ENCODE results near the gene MTUS2. TPM values are rescaled to one million over a fixed set of nuclear protein-coding genes. Genes with fewer than 3 reads are reported as not detected.

Gene MTUS2
- total RNA-seq, 4 donors from 2014 or later, result 0.16 to 0.75 (median 0.24) TPM

GRCh38 chr13:29255567-29255966 is 435.4 kb downstream of the MTUS2 start:
- H3K4me3 ChIP-seq, result no peak overlapping the region
- TF ChIP-seq POLR2AphosphoS5 (IDR thresholded peaks at IDR 0.05) (no peak), EP300 (IDR thresholded peaks at IDR 0.05; ENCODE audit: low read depth) (no peak), CTCF (IDR thresholded peaks at IDR 0.05) (no peak), POLR2A (IDR thresholded peaks at IDR 0.05) (no peak)
- no peaks in the 10 kb centered on the region for H3K27me3 ChIP-seq
- intact Hi-C loops (cut with DNase I; ENCODE audit: low total_unique reads), result no loop called here
- WGBS, 2 donors (ENCODE audit: low coverage in 1 of 2), result 58 to 79% methylated on average over 2 of the region's 2 CpGs
- H3K4me1 ChIP-seq, result no peaks in the 10 kb centered on the region
- H3K36me3 ChIP-seq, result no peaks in the 10 kb centered on the region
- no peak for DNase-seq
- in situ Hi-C loops (cut with MboI; ENCODE audit: low pct_ligation_motif_present in 1 of 4, low pct_unique_long_range_greater_than_20kb in 1 of 4, low sequenced_read_pairs in 3 of 4), result loop anchor here in 1 of 4 donors (25.0 kb wide), 1 partner anchor 443 kb away; the partner anchor contains the start of gene MTUS2
- H3K9me3 ChIP-seq, result no peaks in the 10 kb centered on the region
- H3K27ac ChIP-seq, result no peak overlapping the region

GRCh38 chr13:29260684-29261083 is 440.5 kb downstream of the MTUS2 start:
- no peak for DNase-seq

GRCh38 chr13:29266261-29266660 is 446.1 kb downstream of the MTUS2 start:
- TF ChIP-seq CTCF (IDR thresholded peaks at IDR 0.05), result no peak
- no peak for TF ChIP-seq EP300 (IDR thresholded peaks at IDR 0.05; ENCODE audit: low read depth)
- TF ChIP-seq POLR2A (IDR thresholded peaks at IDR 0.05), result no peak
- no peak for TF ChIP-seq POLR2AphosphoS5 (IDR thresholded peaks at IDR 0.05)

More at GRCh38 chr13:29260684-29261083, 440.5 kb downstream of the MTUS2 start:
- Histone ChIP-seq H3K36me3 (no peaks in the 10 kb centered on the region), H3K27me3 (no peaks in the 10 kb centered on the region), H3K27ac (no peak overlapping the region), H3K9me3 (no peaks in the 10 kb centered on the region), H3K4me3 (no peak overlapping the region), H3K4me1 (no peaks in the 10 kb centered on the region)
- in situ Hi-C loops (cut with MboI; ENCODE audit: low pct_ligation_motif_present in 1 of 4, low pct_unique_long_range_greater_than_20kb in 1 of 4, low sequenced_read_pairs in 3 of 4) (loop anchor here in 1 of 4 donors (25.0 kb wide), 1 partner anchor 448 kb away; the partner anchor contains the start of gene MTUS2), intact Hi-C loops (cut with DNase I; ENCODE audit: low total_unique reads) (no loop called here)
- TF ChIP-seq POLR2AphosphoS5 (IDR thresholded peaks at IDR 0.05) (no peak), CTCF (IDR thresholded peaks at IDR 0.05) (no peak), EP300 (IDR thresholded peaks at IDR 0.05; ENCODE audit: low read depth) (no peak), POLR2A (IDR thresholded peaks at IDR 0.05) (no peak)
- WGBS, 2 donors (ENCODE audit: low coverage in 1 of 2), result 30 to 57% methylated on average over 1 to 4 of the region's 4 CpGs

DNA sequence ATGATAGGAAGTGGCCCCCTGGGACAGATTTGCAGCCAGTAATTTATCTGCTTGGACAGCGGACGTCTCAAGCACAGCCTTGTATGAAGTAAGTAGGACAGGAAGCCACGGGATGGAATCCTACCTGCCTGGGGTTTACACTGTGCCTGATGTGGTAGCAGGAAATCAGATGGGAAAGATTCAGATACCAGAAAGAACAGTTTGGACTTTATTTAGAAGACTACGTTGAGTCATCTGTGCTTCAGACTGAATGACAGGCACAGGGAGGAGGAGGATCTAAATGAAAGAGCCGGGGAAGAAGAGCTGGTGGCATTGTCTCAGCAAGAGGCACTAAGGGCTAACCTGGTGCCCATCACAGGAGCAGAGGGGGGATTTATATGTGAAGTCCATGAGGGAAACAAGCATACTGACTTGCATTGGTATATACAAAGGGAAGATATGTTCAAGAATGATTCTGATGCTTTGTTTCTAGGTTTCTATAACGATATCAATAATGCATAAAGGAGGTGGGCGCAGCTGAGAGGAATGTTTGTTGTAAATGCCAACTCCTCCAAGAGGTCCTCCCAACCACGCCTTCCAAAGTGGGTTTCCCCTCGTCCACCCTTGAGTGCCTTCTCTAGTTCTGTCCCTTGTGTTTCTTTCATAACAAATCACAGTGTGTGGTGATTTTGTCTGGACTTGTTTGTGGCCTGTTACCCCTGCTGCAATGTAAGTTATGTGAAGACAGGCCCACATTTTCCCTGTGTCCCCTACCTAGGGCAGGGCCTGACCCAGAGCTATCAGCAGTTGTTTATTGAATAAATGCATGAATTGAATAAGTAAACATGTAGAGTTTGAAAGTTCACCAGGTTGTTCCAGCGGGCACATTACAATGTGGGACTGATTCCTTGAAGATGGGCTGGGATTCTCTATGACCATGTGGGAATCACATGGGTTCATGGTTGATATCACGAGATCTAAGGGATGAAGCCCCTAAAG is 446.9 kb downstream of the MTUS2 start:
- Histone ChIP-seq H3K9me3 (no peaks in the 10 kb centered on the region), H3K27ac (no peak overlapping the region), H3K27me3 (no peaks in the 10 kb centered on the region), H3K4me3 (no peak overlapping the region), H3K4me1 (no peaks in the 10 kb centered on the region), H3K36me3 (no peaks in the 10 kb centered on the region)
- WGBS, 2 donors (ENCODE audit: low coverage in 1 of 2), result 65 to 75% methylated on average over 8 to 11 of the region's 11 CpGs
- TF ChIP-seq POLR2A (IDR thresholded peaks at IDR 0.05) (no peak), CTCF (IDR thresholded peaks at IDR 0.05) (no peak), EP300 (IDR thresholded peaks at IDR 0.05; ENCODE audit: low read depth) (no peak), POLR2AphosphoS5 (IDR thresholded peaks at IDR 0.05) (no peak)
- no peak for DNase-seq
- intact Hi-C loops (cut with DNase I; ENCODE audit: low total_unique reads), result no loop called here
- in situ Hi-C loops (cut with MboI; ENCODE audit: low pct_ligation_motif_present in 1 of 4, low pct_unique_long_range_greater_than_20kb in 1 of 4, low sequenced_read_pairs in 3 of 4), result loop anchor here in 1 of 4 donors (25.0 kb wide), 1 partner anchor 455 kb away; the partner anchor contains the start of gene MTUS2

More at GRCh38 chr13:29266261-29266660, 446.1 kb downstream of the MTUS2 start:
- H3K27me3 ChIP-seq, result no peaks in the 10 kb centered on the region
- in situ Hi-C loops (cut with MboI; ENCODE audit: low pct_ligation_motif_present in 1 of 4, low pct_unique_long_range_greater_than_20kb in 1 of 4, low sequenced_read_pairs in 3 of 4) (loop anchor here in 1 of 4 donors (25.0 kb wide), 1 partner anchor 454 kb away; the partner anchor contains the start of gene MTUS2), intact Hi-C loops (cut with DNase I; ENCODE audit: low total_unique reads) (no loop called here)
- no peak for DNase-seq
- H3K36me3 ChIP-seq, result no peaks in the 10 kb centered on the region
- H3K4me3 ChIP-seq, result no peak overlapping the region
- WGBS, 2 donors (ENCODE audit: low coverage in 1 of 2), result 61 to 82% methylated on average over 2 of the region's 2 CpGs
- H3K9me3 ChIP-seq, result no peaks in the 10 kb centered on the region
- H3K27ac ChIP-seq, result no peak overlapping the region
- H3K4me1 ChIP-seq, result no peaks in the 10 kb centered on the region
